22Rv1 (cell line): ENCODE data around the gene VMAC.

ENCODE experiments used
- H3K27ac ChIP-seq: fragments of 450-650 bp; 2 replicates; pipeline ENCODE4 v1.5.1; 2017
- CTCF ChIP-seq: fragments of 450-650 bp; IDR thresholded peaks from 2 replicates; pipeline ENCODE4 v1.5.1; 2017; ENCODE audit warnings: mild to moderate bottlenecking
- ZFX ChIP-seq: fragments of 450-650 bp; IDR thresholded peaks from 2 replicates; pipeline ENCODE4 v1.6.1; 2017; ENCODE audit warnings: antibody characterized with exemption, borderline replicate concordance

VMAC gene

GRCh38 chr19:5894704-5895349 is 9.8 kb upstream of the VMAC start:
- H3K27ac ChIP-seq: no peak overlapping the region
- TF ChIP-seq ZFX (no peak), CTCF (no peak)

GRCh38 chr19:5895409-5895808 is 9.3 kb upstream of the VMAC start:
- TF ChIP-seq ZFX (no peak), CTCF (no peak)
- H3K27ac ChIP-seq: no peak overlapping the region

GRCh38 chr19:5895890-5896289 is 8.8 kb upstream of the VMAC start:
- H3K27ac ChIP-seq: no peak overlapping the region
- TF ChIP-seq CTCF: no peak
- TF ChIP-seq ZFX: no peak

- H3K27ac ChIP-seq: no peak overlapping the region
- TF ChIP-seq ZFX: no peak
- no peak for TF ChIP-seq CTCF
Observed at GRCh38 chr19:5896365-5897076, 8.2 kb upstream of the VMAC start.

- no peak overlapping the region for H3K27ac ChIP-seq
- TF ChIP-seq ZFX: no peak
- peak; percentile 29 for TF ChIP-seq CTCF
Observed at GRCh38 chr19:5897189-5897969, 7.3 kb upstream of the VMAC start.

GRCh38 chr19:5899728-5900526 is 4.7 kb upstream of the VMAC start:
- no peak overlapping the region for H3K27ac ChIP-seq
- TF ChIP-seq CTCF: no peak
- no peak for TF ChIP-seq ZFX
